Coronary artery (tissue), 2 donors: Measurements from ENCODE around the gene SP6.

ENCODE experiments used
- DNase-seq: peaks from one replicate; pipeline ENCODE4 v3.0.0-alpha.2; 2017; ENCODE audit warnings: low spot score
- H3K27ac ChIP-seq, 2 donors: fragments of 200-600 bp; sonication (generic); one replicate each; pipeline ENCODE4 v1.5.1; 2016 to 2019
- H3K4me3 ChIP-seq: fragments of 200-600 bp; sonication (generic); 2 replicates; pipeline ENCODE4 v1.5.1; 2016; ENCODE audit warnings: mild to moderate bottlenecking, moderate library complexity
- TF ChIP-seq, protein P1 (sequence below): fragments of 200-600 bp; sonication (generic); IDR thresholded peaks from one replicate; pipeline ENCODE4 v1.5.1; 2019; ENCODE audit warnings: antibody characterized with exemption

SP6 gene

DNA sequence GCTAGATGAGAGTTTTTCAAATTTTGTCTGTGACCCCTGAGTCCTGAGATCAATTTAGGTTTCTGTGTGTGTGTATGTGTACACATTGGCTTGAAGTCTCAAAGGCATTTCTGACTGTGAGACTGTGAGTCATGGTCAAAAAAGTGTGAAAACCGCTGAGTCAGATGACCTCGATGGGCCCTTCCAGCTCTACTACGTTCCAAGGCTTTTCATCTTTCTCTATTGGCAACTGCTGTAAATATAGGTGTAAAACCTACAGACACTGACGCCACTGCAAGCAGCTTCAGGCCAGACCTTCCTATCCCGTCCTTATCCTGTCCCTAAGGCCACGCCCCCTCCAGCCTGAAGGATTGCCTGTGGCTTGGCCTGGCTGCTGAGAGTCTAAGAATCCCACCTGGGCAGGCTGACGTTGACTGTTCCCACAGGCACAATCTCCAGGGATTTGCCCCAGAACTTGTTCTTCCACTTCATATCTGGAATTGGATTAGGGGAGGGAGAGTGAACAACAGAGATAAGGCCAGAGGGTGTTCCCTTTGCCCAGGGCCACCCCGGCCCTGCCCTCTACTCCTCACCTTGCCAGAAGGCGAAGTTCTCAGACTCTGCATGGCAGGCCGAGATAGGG, 40.7 kb downstream of the SP6 start:
- H3K27ac ChIP-seq: no peak overlapping the region
- DNase-seq: no peak
- TF ChIP-seq, protein P1, sequence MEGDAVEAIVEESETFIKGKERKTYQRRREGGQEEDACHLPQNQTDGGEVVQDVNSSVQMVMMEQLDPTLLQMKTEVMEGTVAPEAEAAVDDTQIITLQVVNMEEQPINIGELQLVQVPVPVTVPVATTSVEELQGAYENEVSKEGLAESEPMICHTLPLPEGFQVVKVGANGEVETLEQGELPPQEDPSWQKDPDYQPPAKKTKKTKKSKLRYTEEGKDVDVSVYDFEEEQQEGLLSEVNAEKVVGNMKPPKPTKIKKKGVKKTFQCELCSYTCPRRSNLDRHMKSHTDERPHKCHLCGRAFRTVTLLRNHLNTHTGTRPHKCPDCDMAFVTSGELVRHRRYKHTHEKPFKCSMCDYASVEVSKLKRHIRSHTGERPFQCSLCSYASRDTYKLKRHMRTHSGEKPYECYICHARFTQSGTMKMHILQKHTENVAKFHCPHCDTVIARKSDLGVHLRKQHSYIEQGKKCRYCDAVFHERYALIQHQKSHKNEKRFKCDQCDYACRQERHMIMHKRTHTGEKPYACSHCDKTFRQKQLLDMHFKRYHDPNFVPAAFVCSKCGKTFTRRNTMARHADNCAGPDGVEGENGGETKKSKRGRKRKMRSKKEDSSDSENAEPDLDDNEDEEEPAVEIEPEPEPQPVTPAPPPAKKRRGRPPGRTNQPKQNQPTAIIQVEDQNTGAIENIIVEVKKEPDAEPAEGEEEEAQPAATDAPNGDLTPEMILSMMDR: no peak
- H3K4me3 ChIP-seq: no peak overlapping the region

DNA sequence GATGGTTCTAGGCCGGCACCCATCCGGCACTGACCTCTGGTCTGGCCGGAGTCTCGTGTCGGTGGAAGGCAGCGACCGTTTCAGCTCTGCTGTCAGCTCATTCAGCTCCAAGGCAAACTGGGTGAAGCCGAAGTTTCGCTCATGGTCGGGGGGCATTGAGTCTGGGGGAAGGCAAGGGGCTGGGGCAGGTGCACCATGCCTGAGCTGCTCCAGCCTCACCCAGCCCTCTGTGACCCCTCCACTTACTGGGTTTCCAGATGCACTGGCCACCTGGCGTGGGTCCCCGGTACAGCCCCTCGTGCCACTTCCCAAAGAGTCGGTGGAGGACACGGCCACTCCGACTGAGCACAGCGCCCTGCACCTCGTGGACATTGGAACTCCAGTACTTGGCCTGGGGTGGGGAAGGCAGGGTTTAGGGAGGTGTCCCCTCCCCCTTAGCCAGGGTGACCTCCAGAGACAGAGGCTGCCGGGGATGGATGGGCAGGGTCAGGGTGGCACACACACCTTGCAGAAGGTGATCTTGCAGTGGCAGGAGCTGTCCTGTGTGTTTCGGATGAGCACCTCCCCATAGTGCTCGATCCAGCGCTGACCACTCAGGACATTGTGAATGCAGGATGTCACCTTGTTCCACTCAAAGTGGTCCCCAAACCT, 42.0 kb downstream of the SP6 start:
- DNase-seq: no peak
- Histone ChIP-seq H3K4me3 (no peak overlapping the region), H3K27ac (no peak overlapping the region)
- TF ChIP-seq, protein P1: no peak

DNA sequence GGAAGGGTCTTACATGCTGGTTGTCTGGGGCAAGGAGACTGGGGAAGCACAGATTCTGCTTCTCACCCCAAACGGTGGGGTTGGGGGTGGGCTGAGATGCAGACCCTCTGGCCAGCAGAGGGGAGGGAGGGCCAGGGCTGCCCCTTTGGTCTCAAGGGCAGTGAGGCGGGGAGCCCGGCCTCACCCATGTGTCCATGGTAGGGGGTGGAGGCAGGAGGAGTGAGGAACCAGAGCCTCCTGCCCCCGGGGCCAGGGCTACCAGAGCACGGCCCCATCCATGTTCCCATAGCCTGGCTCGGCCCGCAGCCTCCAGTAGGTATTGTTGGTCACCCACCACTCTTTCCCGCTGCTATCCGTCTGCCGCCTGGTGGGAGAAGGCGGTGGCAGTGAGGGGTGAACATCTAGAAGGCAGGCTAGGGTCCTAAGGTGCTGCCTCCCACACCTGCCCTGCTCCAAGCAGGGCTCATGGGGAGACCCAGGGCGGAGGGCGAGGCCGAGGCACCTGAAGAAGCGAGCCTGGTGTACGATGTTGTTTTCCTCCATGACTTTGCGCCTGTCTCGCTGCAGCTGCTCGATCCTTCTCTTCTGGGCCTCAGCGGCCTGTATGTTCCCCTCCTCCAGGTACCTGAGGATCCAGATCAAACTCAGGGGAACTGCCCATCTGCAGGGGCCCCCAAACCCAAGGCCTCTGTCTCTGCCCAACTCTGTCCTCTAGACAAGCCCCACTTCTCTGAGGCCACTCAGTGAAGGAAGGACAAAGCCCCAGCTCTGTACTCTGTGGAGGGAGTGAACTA, 42.7 kb downstream of the SP6 start:
- DNase-seq: no peak
- Histone ChIP-seq H3K4me3 (no peak overlapping the region), H3K27ac (no peak overlapping the region)
- TF ChIP-seq, protein P1: no peak

DNA sequence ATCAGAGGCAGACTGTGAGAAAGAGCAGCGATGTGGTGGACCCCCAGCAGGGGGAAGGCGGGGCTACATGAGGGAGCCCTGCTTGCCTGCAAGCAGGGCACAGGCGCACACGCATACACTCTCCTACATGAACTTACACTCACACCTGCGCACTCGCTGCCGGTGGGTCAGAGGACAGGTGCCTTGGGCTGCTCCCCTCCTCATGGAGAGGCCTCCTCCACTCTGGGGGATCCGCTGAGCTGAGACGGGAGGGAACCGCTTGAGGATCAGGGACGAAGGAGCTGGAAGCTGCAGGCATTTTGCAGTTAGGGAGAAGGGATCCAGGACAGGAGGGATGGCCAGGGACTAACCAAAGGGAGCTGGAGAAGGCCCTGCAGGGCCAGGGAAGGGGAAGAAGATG, 43.5 kb downstream of the SP6 start:
- Histone ChIP-seq H3K27ac (no peak overlapping the region), H3K4me3 (no peak overlapping the region)
- TF ChIP-seq, protein P1: no peak
- DNase-seq: no peak

DNA sequence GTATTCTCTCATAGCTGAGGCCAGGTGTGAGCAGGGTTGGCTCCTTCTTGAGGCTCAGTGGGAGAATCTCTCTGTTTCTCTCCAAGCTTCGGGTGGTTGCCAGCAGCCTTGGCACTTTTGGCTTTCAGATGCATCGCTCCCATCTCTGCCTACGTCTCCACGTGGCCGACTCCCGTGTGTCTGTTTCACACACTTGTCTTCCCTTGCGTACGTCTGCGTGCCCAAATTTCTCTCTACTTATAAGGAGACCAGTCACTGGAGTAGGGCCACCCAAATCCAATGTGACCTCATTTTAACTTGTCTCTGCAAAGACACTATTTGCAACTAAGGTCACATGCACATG, 44.1 kb downstream of the SP6 start:
- Histone ChIP-seq H3K27ac (no peak overlapping the region), H3K4me3 (no peak overlapping the region)
- DNase-seq: peak; percentile 14
- TF ChIP-seq, protein P1: no peak

DNA sequence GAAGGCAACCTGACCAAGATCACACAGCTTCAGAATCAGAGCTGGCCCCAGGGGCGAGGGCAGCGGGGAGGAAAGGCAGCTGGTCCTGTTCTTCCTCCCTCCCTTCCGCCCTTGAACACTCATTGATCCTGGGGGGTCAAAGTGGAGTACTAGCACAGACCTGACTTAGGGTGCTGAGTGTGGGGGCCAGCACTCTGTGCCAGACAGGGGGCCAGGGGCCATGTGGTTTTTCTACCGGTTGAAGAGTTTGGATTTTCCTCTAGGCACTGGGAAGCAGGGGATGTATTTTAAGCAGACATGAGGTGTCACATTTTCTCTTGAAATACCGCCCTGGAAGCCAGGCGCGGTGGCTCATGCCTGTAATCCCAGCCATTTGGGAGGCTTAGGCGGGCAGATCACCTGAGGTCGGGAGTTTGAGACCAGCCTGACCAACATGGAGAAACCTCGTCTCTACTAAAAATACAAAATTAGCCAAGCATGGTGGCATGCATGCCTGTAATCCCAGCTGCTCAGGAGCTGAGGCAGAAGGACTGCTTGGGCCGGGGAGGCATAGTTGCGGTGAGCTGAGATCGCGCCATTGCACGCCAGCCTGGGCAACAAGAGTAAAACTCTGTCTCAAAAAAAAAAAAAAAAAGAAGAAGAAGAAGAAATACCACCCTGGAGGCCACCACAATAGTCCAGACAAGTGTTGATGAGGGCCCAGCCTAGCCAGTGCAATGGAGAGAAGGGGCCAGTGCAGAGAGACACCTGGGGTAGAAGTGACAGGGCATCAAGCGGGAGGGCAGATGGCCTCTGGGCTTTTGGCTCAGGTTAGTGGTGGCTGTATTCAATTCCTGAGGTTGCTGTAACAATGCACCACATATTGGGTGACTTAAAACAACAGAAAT, 44.7 kb downstream of the SP6 start:
- DNase-seq: peak; percentile 68
- H3K27ac ChIP-seq: no peak overlapping the region
- H3K4me3 ChIP-seq: no peak overlapping the region
- TF ChIP-seq, protein P1: no peak
